Small intestine (tissue), 16 donors: ENCODE results near the gene CYTIP. TPM values are rescaled to one million over a fixed set of nuclear protein-coding genes. Genes with fewer than 3 reads are reported as not detected.
A peak's percentile ranks its signal among the peaks of the same experiment; 100 is the strongest.

ENCODE experiments used
- DNase-seq, 2 donors: peaks; one replicate each; pipeline versions ENCODE4 v3.0.0 to v3.0.0-alpha.2; 2013
- FAIRE-seq: peaks from 2 replicates; lab custom pipeline; 2012; peaks lifted over from hg19 to GRCh38; lab: Jason Lieb, UNC
- H3K27ac ChIP-seq, 3 donors: one replicate each; pipeline ENCODE4 v1.5.1; 2013; ENCODE audit warnings: low read length in 2 of 3, mild to moderate bottlenecking in 2 of 3, control low read depth in 1 of 3, inconsistent platforms in 1 of 3, low read depth in 1 of 3, moderate library complexity in 1 of 3
- H3K27me3 ChIP-seq, 3 donors: one replicate each; pipeline ENCODE4 v1.6.1; 2013; ENCODE audit warnings: low read length in 3 of 3, inconsistent platforms in 1 of 3; ENCODE audit not compliant: control insufficient read depth in 3 of 3, insufficient read depth in 3 of 3
- H3K36me3 ChIP-seq, 3 donors: one replicate each; pipeline ENCODE4 v1.6.1; 2013; ENCODE audit warnings: low read length in 3 of 3, inconsistent platforms in 1 of 3, low read depth in 1 of 3, mild to moderate bottlenecking in 1 of 3, moderate library complexity in 1 of 3; ENCODE audit not compliant: control insufficient read depth in 3 of 3, insufficient read depth in 2 of 3
- H3K4me1 ChIP-seq, 3 donors: one replicate each; pipeline ENCODE4 v1.6.1; 2013; ENCODE audit warnings: low read length in 2 of 3, inconsistent platforms in 1 of 3, low read depth in 1 of 3, mild to moderate bottlenecking in 1 of 3, moderate library complexity in 1 of 3; ENCODE audit not compliant: control insufficient read depth in 3 of 3, insufficient read depth in 2 of 3
- H3K4me3 ChIP-seq, 3 donors: one replicate each; pipeline ENCODE4 v1.5.1; 2013; ENCODE audit warnings: low read length in 3 of 3, control low read depth in 1 of 3, inconsistent platforms in 1 of 3, low read depth in 1 of 3, mild to moderate bottlenecking in 1 of 3, moderate library complexity in 1 of 3
- H3K9me3 ChIP-seq, 2 donors: one replicate each; pipeline ENCODE4 v1.6.1; 2013; ENCODE audit warnings: low read depth in 1 of 2, low read length in 1 of 2; ENCODE audit not compliant: control insufficient read depth in 2 of 2, insufficient read depth in 1 of 2
- WGBS, 3 donors: extraction: QIAGEN DNeasy Blood & Tissue Kit; methylation state at CpG; one replicate each; pipeline ENCODE4 v1.1.7; 2013; 5-methylcytosine and 5-hydroxymethylcytosine counted together
- long read RNA-seq, 10 donors: transcript quantifications; one replicate each; lab custom pipeline, GENCODE V29; 2026
- polyA plus RNA-seq, 4 donors: library from polyadenylated mRNA; stranded (reverse) in 3 of 4; unstranded in 1 of 4; fragments of 200-250 nt in 3 of 4; fragments of 120-200 nt in 1 of 4; gene quantifications; one replicate each; pipeline versions ENCODE4 v1.2.1 to v1.2.3, GENCODE V29; 2013
- donor health status: healthy with polysubstance abuse.
- donor health status: control.
- donor health status: control.
- donor health status: Bipolar disorder and iron deficiency.
- donor health status: healthy.

CYTIP gene
- 10 to 100 TPM in 3 of 4 donors, 1 to 10 TPM in 1; 9.4 to 19.8 (median 16.6) TPM for polyA plus RNA-seq
- long read RNA-seq, donor 1, result 0 reads
- long read RNA-seq, donor 2, result 0 reads
- long read RNA-seq, donor 3, transcript CYTIP-201 (8 exons, 2,260 nt), result major isoform, 5 of 5 reads
- long read RNA-seq, donor 3, partial matches to known transcripts, result 0 of 5 reads
- long read RNA-seq, donor 3, other reads (novel, unspliced or antisense), result 0 of 5 reads
- long read RNA-seq, donor 4, result 0 reads
- long read RNA-seq, donor 5, result 0 reads
- long read RNA-seq, donor 6, result 0 reads
- long read RNA-seq, donor 7, result 0 reads
- long read RNA-seq, donor 8, result 0 reads
- long read RNA-seq, donor 9, result 0 reads
- long read RNA-seq, donor 10, partial matches to known transcripts, result 0 of 3 reads
- long read RNA-seq, donor 10, other reads (novel, unspliced or antisense), result 0 of 3 reads

- FAIRE-seq (no peak), DNase-seq (peak; percentile 25 to 69)
- H3K4me1 ChIP-seq, result peaks cover 2 to 31% (median 10%) of the 10 kb centered on the region in 3 donors
- WGBS, 3 donors, result 64 to 81% (median 72%) methylated on average over 13 of the region's 13 CpGs
- peaks cover 0 to 3% (median 0%) of the 10 kb centered on the region in 3 donors for H3K36me3 ChIP-seq
- H3K27me3 ChIP-seq, result no peaks in the 10 kb centered on the region
- peak within 1 kb of the TSS in 2 of 3 donors; percentile 55 to 61 for H3K4me3 ChIP-seq
- peak within 1 kb of the TSS; percentile 36 to 96 (median 83) for H3K27ac ChIP-seq
- no peaks in the 10 kb centered on the region for H3K9me3 ChIP-seq
Measured at GRCh38 chr2:157443795-157444640, at the start of gene CYTIP. Gene CYTIP (minus strand): TSS chr2:157444089. CDS start chr2:157444020, 69 bp downstream.

- 13 to 17% (median 15%) methylated on average over 5 of the region's 5 CpGs for WGBS, 3 donors
- DNase-seq (peak; percentile 76), FAIRE-seq (peak; percentile 15)
- no peaks in the 10 kb centered on the region for H3K27me3 ChIP-seq
- H3K27ac ChIP-seq, result no peak overlapping the region
- peaks cover 0 to 13% (median 0%) of the 10 kb centered on the region in 3 donors for H3K4me1 ChIP-seq
- H3K9me3 ChIP-seq, result no peaks in the 10 kb centered on the region
- H3K36me3 ChIP-seq, result no peaks in the 10 kb centered on the region
- no peak overlapping the region for H3K4me3 ChIP-seq
Measured at GRCh38 chr2:157492189-157492773, 48.4 kb upstream of the CYTIP start.

GRCh38 chr2:157489983-157490382 lies 46.1 kb upstream of the CYTIP start:
- no peaks in the 10 kb centered on the region for H3K9me3 ChIP-seq
- H3K4me3 ChIP-seq, result no peak overlapping the region
- DNase-seq, result peak in 1 of 2 donors; percentile 14

GRCh38 chr2:157488877-157489276 lies 45.0 kb upstream of the CYTIP start:
- Histone ChIP-seq H3K4me3 (peak overlapping the region in 2 of 3 donors; percentile 17 to 29), H3K27me3 (no peaks in the 10 kb centered on the region), H3K9me3 (no peaks in the 10 kb centered on the region), H3K27ac (peak overlapping the region; percentile 37 to 75 (median 73)), H3K36me3 (no peaks in the 10 kb centered on the region), H3K4me1 (peaks cover 0 to 24% (median 0%) of the 10 kb centered on the region in 3 donors)
- whole genome bisulfite sequencing, 3 donors, result 17 to 53% (median 36%) methylated on average over 3 of the region's 3 CpGs
- DNase-seq (peak; percentile 83 to 90), FAIRE-seq (no peak)

More at GRCh38 chr2:157489983-157490382, 46.1 kb upstream of the CYTIP start:
- no peaks in the 10 kb centered on the region for H3K27me3 ChIP-seq
- no peak overlapping the region for H3K27ac ChIP-seq
- peaks cover 0 to 24% (median 0%) of the 10 kb centered on the region in 3 donors for H3K4me1 ChIP-seq
- no peak for FAIRE-seq
- 75 to 78% (median 78%) methylated on average over 1 of the region's 1 CpG for WGBS, 3 donors
- no peaks in the 10 kb centered on the region for H3K36me3 ChIP-seq

GRCh38 chr2:157487747-157488146 lies 43.9 kb upstream of the CYTIP start:
- WGBS, 3 donors, result 9 to 60% (median 31%) methylated on average over 3 of the region's 3 CpGs
- DNase-seq (peak; percentile 23 to 38), FAIRE-seq (peak; percentile 15)
- no peak overlapping the region for H3K4me3 ChIP-seq
- H3K9me3 ChIP-seq, result no peaks in the 10 kb centered on the region
- peak overlapping the region in 2 of 3 donors; percentile 53 to 75 for H3K27ac ChIP-seq
- no peaks in the 10 kb centered on the region for H3K36me3 ChIP-seq
- H3K27me3 ChIP-seq, result no peaks in the 10 kb centered on the region
- H3K4me1 ChIP-seq, result peaks cover 0 to 24% (median 0%) of the 10 kb centered on the region in 3 donors

GRCh38 chr2:157487271-157487610 lies 43.4 kb upstream of the CYTIP start:
- Histone ChIP-seq H3K9me3 (peaks cover 0 to 2% of the 10 kb centered on the region in 2 donors), H3K4me1 (peaks cover 0 to 24% (median 0%) of the 10 kb centered on the region in 3 donors), H3K27me3 (no peaks in the 10 kb centered on the region), H3K27ac (peak overlapping the region in 1 of 3 donors; percentile 75), H3K4me3 (no peak overlapping the region), H3K36me3 (no peaks in the 10 kb centered on the region)
- 12 to 56% (median 46%) methylated on average over 1 of the region's 1 CpG for WGBS, 3 donors
- FAIRE-seq (no peak), DNase-seq (peak in 1 of 2 donors; percentile 21)

GRCh38 chr2:157486596-157487270 lies 42.8 kb upstream of the CYTIP start:
- Histone ChIP-seq H3K4me1 (peaks cover 0 to 24% (median 0%) of the 10 kb centered on the region in 3 donors), H3K36me3 (no peaks in the 10 kb centered on the region), H3K9me3 (peaks cover 0 to 2% of the 10 kb centered on the region in 2 donors), H3K4me3 (peak overlapping the region in 1 of 3 donors; percentile 9), H3K27me3 (no peaks in the 10 kb centered on the region), H3K27ac (peak overlapping the region in 1 of 3 donors; percentile 75)
- FAIRE-seq (no peak), DNase-seq (no peak)
- WGBS, 3 donors, result 11 to 61% (median 36%) methylated on average over 4 of the region's 4 CpGs
